Neural cell (in vitro differentiated cells): ENCODE results near the gene ADARB1. TPM values are rescaled to one million over a fixed set of nuclear protein-coding genes. Genes with fewer than 3 reads are reported as not detected.

Source experiments
- H2AFZ ChIP-seq: fragments of 200-600, 300-800 bp; sonication (generic), shearing (Covaris generic); 2 replicates; pipeline ENCODE4 v1.6.0; 2014; ENCODE audit warnings: low read depth, mild to moderate bottlenecking, antibody characterized with exemption, low read length, moderate library complexity
- H3F3A ChIP-seq: fragments of 200-600 bp; shearing (Covaris generic); 2 replicates; pipeline ENCODE4 v1.6.1; 2016; ENCODE audit warnings: mild to moderate bottlenecking, moderate library complexity, mixed read lengths, antibody characterized with exemption, low read length; ENCODE audit not compliant: insufficient read depth, poor library complexity, severe bottlenecking
- H3K27ac ChIP-seq: fragments of 200-600, 300-800 bp; sonication (generic), shearing (Covaris generic); 2 replicates; pipeline ENCODE4 v1.5.1; 2014; ENCODE audit warnings: mild to moderate bottlenecking, low read length, moderate library complexity
- H3K27me3 ChIP-seq: fragments of 300-800, 200-600 bp; sonication (generic), shearing (Covaris generic); 2 replicates; pipeline ENCODE4 v1.6.0; 2014; ENCODE audit warnings: mild to moderate bottlenecking, low read depth, low read length, moderate library complexity; ENCODE audit not compliant: insufficient read depth
- H3K36me3 ChIP-seq: fragments of 300-800, 200-600 bp; sonication (generic), shearing (Covaris generic); 2 replicates; pipeline ENCODE4 v1.5.1; 2014; ENCODE audit warnings: mild to moderate bottlenecking, antibody characterized with exemption, low read length, moderate library complexity; ENCODE audit not compliant: insufficient read depth
- H3K4me2 ChIP-seq: fragments of 300-800, 200-600 bp; sonication (generic), shearing (Covaris generic); 2 replicates; pipeline ENCODE4 v1.6.0; 2014; ENCODE audit warnings: mild to moderate bottlenecking, low read length
- H3K4me3 ChIP-seq: fragments of 300-800, 200-600 bp; sonication (generic), shearing (Covaris generic); 2 replicates; pipeline ENCODE4 v1.5.1; 2014; ENCODE audit warnings: mild to moderate bottlenecking, low read length, moderate library complexity
- H3K79me2 ChIP-seq: fragments of 200-600 bp; shearing (Covaris generic); replicated peaks from 2 replicates; pipeline ENCODE4 v1.6.0; 2014; ENCODE audit warnings: mild to moderate bottlenecking, low read length, moderate library complexity; ENCODE audit not compliant: insufficient read depth
- H3K9ac ChIP-seq: fragments of 300-800, 200-600 bp; sonication (generic), shearing (Covaris generic); 2 replicates; pipeline ENCODE4 v1.6.1; 2016; ENCODE audit warnings: mild to moderate bottlenecking, low read length, mixed read lengths
- H3K9me2 ChIP-seq: fragments of 200-600 bp; shearing (Covaris generic); 2 replicates; pipeline ENCODE4 v1.6.1; 2016; ENCODE audit warnings: mild to moderate bottlenecking, low read length, mixed read lengths; ENCODE audit not compliant: insufficient read depth
- H3K9me3 ChIP-seq: fragments of 200-600, 300-800 bp; sonication (generic), shearing (Covaris generic); 2 replicates; pipeline ENCODE4 v1.6.1; 2016; ENCODE audit warnings: mild to moderate bottlenecking, mixed run types, low read length, moderate library complexity, mixed read lengths
- H4K20me1 ChIP-seq: fragments of 200-600 bp; shearing (Covaris generic); 2 replicates; pipeline ENCODE4 v1.6.1; 2016; ENCODE audit warnings: mild to moderate bottlenecking, mixed run types; ENCODE audit not compliant: insufficient read depth
- CTCF ChIP-seq: fragments of 450-650 bp; IDR thresholded peaks from 2 replicates; pipeline ENCODE4 v1.5.1; 2014; ENCODE audit warnings: antibody characterized with exemption, mild to moderate bottlenecking, moderate library complexity; ENCODE audit not compliant: poor library complexity, severe bottlenecking
- EP300 ChIP-seq: fragments of 450-650 bp; conservative IDR thresholded peaks from 2 replicates; pipeline ENCODE4 v1.6.1; 2014; ENCODE audit warnings: antibody characterized with exemption, mild to moderate bottlenecking, moderate library complexity; ENCODE audit not compliant: poor library complexity, severe bottlenecking
- EZH2 ChIP-seq: fragments of 200-600, 300-800 bp; shearing (Covaris generic), sonication (generic); IDR thresholded peaks from 2 replicates; pipeline ENCODE4 v1.6.1; 2014; ENCODE audit warnings: antibody characterized with exemption, low read length, borderline replicate concordance, mild to moderate bottlenecking; ENCODE audit not compliant: insufficient read depth, poor library complexity, severe bottlenecking
- MXI1 ChIP-seq: fragments of 450-650 bp; conservative IDR thresholded peaks from 2 replicates; pipeline ENCODE4 v1.6.1; 2014; ENCODE audit warnings: antibody characterized with exemption, mild to moderate bottlenecking; ENCODE audit not compliant: poor library complexity, severe bottlenecking
- POLR2AphosphoS5 ChIP-seq: IDR thresholded peaks from 2 replicates; pipeline ENCODE4 v1.6.1; 2012
- RAD21 ChIP-seq: fragments of 450-650 bp; conservative IDR thresholded peaks from 2 replicates; pipeline ENCODE4 v1.6.1; 2014; ENCODE audit warnings: antibody characterized with exemption, mild to moderate bottlenecking, moderate library complexity
- REST ChIP-seq: IDR thresholded peaks from 2 replicates; pipeline ENCODE4 v1.6.1; 2012; ENCODE audit warnings: borderline replicate concordance
- SMC3 ChIP-seq: fragments of 450-650 bp; conservative IDR thresholded peaks from 2 replicates; pipeline ENCODE4 v1.6.1; 2014; ENCODE audit warnings: antibody characterized with exemption, mild to moderate bottlenecking, moderate library complexity; ENCODE audit not compliant: poor library complexity
- TAF1 ChIP-seq: IDR thresholded peaks from 2 replicates; pipeline ENCODE4 v1.6.1; 2012; ENCODE audit warnings: low read depth
- polyA plus RNA-seq: library from polyadenylated mRNA; depleted of rRNA; stranded (reverse); fragments of >200 nt; gene quantifications from 2 replicates; pipeline ENCODE4 v1.2.3, GENCODE V29; 2014

The ADARB1 gene
- polyA plus RNA-seq, 1 donor from 2014 or later: 8.9 TPM

- H3K9me2 ChIP-seq: no peaks in the 10 kb centered on the region
- H3K79me2 ChIP-seq: no peaks in the 10 kb centered on the region
- H3K4me2 ChIP-seq: no peak overlapping the region
These were observed 7.3 kb downstream of the ADARB1 start for GRCh38 chr21:45081636-45082035.

GRCh38 chr21:45082736-45083135, 8.4 kb downstream of the ADARB1 start:
- H3K4me3 ChIP-seq: no peak overlapping the region
- no peak overlapping the region for H3K4me2 ChIP-seq
- no peaks in the 10 kb centered on the region for H3K36me3 ChIP-seq
- no peaks in the 10 kb centered on the region for H3F3A ChIP-seq
- H3K27me3 ChIP-seq: no peaks in the 10 kb centered on the region
- no peak overlapping the region for H2AFZ ChIP-seq
- no peak overlapping the region for H3K9ac ChIP-seq
- no peak overlapping the region for H3K27ac ChIP-seq
- no peaks in the 10 kb centered on the region for H3K9me3 ChIP-seq
- no peaks in the 10 kb centered on the region for H3K9me2 ChIP-seq
- H4K20me1 ChIP-seq: no peaks in the 10 kb centered on the region
- H3K79me2 ChIP-seq: no peaks in the 10 kb centered on the region
- TF ChIP-seq SMC3 (no peak), CTCF (no peak), TAF1 (no peak), EZH2 (no peak), REST (no peak), POLR2AphosphoS5 (no peak), MXI1 (no peak)

More at GRCh38 chr21:45081636-45082035, 7.3 kb downstream of the ADARB1 start:
- TF ChIP-seq TAF1 (no peak), EZH2 (no peak), POLR2AphosphoS5 (no peak), MXI1 (no peak), REST (no peak), CTCF (no peak), SMC3 (no peak), RAD21 (no peak), EP300 (no peak)
- H3K27me3 ChIP-seq: no peaks in the 10 kb centered on the region
- H3K27ac ChIP-seq: no peak overlapping the region
- no peak overlapping the region for H2AFZ ChIP-seq
- no peaks in the 10 kb centered on the region for H4K20me1 ChIP-seq
- no peaks in the 10 kb centered on the region for H3K9me3 ChIP-seq
- H3K36me3 ChIP-seq: no peaks in the 10 kb centered on the region
- H3F3A ChIP-seq: no peaks in the 10 kb centered on the region
- H3K4me3 ChIP-seq: no peak overlapping the region
- H3K9ac ChIP-seq: no peak overlapping the region
